ENCODE results near the gene POLL.

GRCh38 chr10:101631821-101632475 is 43.9 kb upstream of the POLL start:
- TF ChIP-seq, protein P1, sequence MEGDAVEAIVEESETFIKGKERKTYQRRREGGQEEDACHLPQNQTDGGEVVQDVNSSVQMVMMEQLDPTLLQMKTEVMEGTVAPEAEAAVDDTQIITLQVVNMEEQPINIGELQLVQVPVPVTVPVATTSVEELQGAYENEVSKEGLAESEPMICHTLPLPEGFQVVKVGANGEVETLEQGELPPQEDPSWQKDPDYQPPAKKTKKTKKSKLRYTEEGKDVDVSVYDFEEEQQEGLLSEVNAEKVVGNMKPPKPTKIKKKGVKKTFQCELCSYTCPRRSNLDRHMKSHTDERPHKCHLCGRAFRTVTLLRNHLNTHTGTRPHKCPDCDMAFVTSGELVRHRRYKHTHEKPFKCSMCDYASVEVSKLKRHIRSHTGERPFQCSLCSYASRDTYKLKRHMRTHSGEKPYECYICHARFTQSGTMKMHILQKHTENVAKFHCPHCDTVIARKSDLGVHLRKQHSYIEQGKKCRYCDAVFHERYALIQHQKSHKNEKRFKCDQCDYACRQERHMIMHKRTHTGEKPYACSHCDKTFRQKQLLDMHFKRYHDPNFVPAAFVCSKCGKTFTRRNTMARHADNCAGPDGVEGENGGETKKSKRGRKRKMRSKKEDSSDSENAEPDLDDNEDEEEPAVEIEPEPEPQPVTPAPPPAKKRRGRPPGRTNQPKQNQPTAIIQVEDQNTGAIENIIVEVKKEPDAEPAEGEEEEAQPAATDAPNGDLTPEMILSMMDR (IDR thresholded peaks at IDR 0.05) = no peak
- TF ChIP-seq POLR2A (IDR thresholded peaks at IDR 0.05) = no peak
